Psoas muscle (tissue), 8 donors: Measurements from ENCODE around the gene ABCD4. TPM values are rescaled to one million over a fixed set of nuclear protein-coding genes. Genes with fewer than 3 reads are reported as not detected.

Experiments used
- ATAC-seq, 4 donors: fragments of 200-7000 bp; cut with Tn5 transposase; one replicate each; pipeline ENCODE4 v1.9.1; 2020; ENCODE audit warnings: moderate library complexity in 3 of 4, mild to moderate bottlenecking in 2 of 4
- DNase-seq, 2 donors: peaks; one replicate each; pipeline ENCODE4 v3.0.0-alpha.2; 2020
- H3K27ac ChIP-seq: fragments of 200-600 bp; one replicate; pipeline ENCODE4 v1.8.0; 2022
- H3K27me3 ChIP-seq, 3 donors: fragments of 200-600 bp in 1 of 3; one replicate each; pipeline versions ENCODE4 v1.6.1 to v1.8.0; 2013 to 2022; ENCODE audit warnings: low read length in 2 of 3, mild to moderate bottlenecking in 2 of 3, moderate library complexity in 1 of 3; ENCODE audit not compliant: insufficient read depth in 3 of 3
- H3K36me3 ChIP-seq, 2 donors: fragments of 200-600 bp in 1 of 2; one replicate each; pipeline versions ENCODE4 v1.6.1 to v1.8.0; 2013 to 2022; ENCODE audit warnings: low read depth in 1 of 2, mild to moderate bottlenecking in 1 of 2, moderate library complexity in 1 of 2; ENCODE audit not compliant: insufficient read depth in 1 of 2
- H3K4me1 ChIP-seq: fragments of 200-600 bp; one replicate; pipeline ENCODE4 v1.8.0; 2022
- H3K4me3 ChIP-seq: fragments of 200-600 bp; one replicate; pipeline ENCODE4 v1.8.0; 2022; ENCODE audit warnings: mild to moderate bottlenecking
- H3K9me3 ChIP-seq: fragments of 200-600 bp; one replicate; pipeline ENCODE4 v1.8.0; 2022
- WGBS, 3 donors: extraction: QIAGEN DNeasy Blood & Tissue Kit; methylation state at CpG; one replicate each; pipeline versions ENCODE4 v1.1.6 to v1.1.7; 2013; 5-methylcytosine and 5-hydroxymethylcytosine counted together
- intact Hi-C, 2 donors: fragments of 100-400 bp; cut with DNase I; formaldehyde crosslinking; loops; one replicate each; pipeline versions ENCODE4 v1.11.0 to v1.14.2; 2022
- polyA plus RNA-seq, 3 donors: library from polyadenylated mRNA; stranded (reverse); fragments of 200-250 nt; gene quantifications; one replicate each; pipeline ENCODE4 v1.2.3, GENCODE V29; 2013
- total RNA-seq, 4 donors: library from RNA; stranded (reverse); fragmentation: NEBNext Ultra II Directional in 2 of 4; extraction: Animal tissue kit (Norgen Biotek cat#: 25700) in 2 of 4; gene quantifications; one replicate each; pipeline versions ENCODE4 v1.2.1 to v1.2.4, GENCODE V29; 2021 to 2023
- TF ChIP-seq, protein P1 (sequence below): fragments of 200-600 bp; IDR thresholded peaks from one replicate; pipeline ENCODE4 v1.8.0; 2022; ENCODE audit warnings: antibody characterized with exemption
- donor health status: healthy with polysubstance abuse.
- donor health status: DM: no; HTN: no; CAD: no; lungs with moderate emphysema.
- donor health status: Bipolar disorder and iron deficiency.
- donor health status: healthy.
- donor health status: DM: yes; HTN: yes; CAD: no.
- donor health status: DM: no; HTN: no; CAD: no.
- donor health status: DM: no; HTN: no; CAD: no.
- donor health status: DM: yes; HTN: yes; CAD: no.

The ABCD4 gene
- total and polyA plus RNA-seq, 7 donors = 11.4 to 26.2 (median 15.3) TPM

- ATAC-seq = no peak
- intact Hi-C loops = no loop called here
These were observed 12.3 kb downstream of the ABCD4 start for GRCh38 chr14:74290415-74290814.

DNA sequence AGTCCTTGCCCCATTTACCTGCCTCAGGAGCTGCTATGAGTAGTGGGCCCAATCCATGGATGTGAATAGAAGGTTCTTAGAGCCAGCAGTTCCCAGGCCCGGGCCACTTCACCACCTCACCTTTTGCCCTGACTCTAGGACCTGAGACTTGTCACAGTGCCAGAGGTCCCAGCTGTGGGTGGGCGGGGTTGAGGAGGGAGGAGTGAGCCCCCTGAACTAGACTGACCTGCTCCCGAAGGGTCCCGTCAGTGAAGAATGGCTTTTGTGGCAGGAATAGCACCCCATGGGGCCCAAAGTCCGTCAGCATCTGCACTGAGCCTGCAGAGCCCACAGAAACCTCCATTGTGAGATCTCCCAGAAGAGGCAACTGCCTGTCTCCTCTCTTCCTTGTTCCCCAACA is 12.9 kb downstream of the ABCD4 start:
- Histone ChIP-seq H3K36me3 (peaks cover 0 to 96% of the 10 kb centered on the region in 2 donors), H3K9me3 (no peaks in the 10 kb centered on the region), H3K27me3 (no peaks in the 10 kb centered on the region), H3K27ac (no peak overlapping the region), H3K4me1 (peaks cover 5% of the 10 kb centered on the region), H3K4me3 (no peak overlapping the region)
- intact Hi-C loops = no loop called here
- TF ChIP-seq, protein P1, sequence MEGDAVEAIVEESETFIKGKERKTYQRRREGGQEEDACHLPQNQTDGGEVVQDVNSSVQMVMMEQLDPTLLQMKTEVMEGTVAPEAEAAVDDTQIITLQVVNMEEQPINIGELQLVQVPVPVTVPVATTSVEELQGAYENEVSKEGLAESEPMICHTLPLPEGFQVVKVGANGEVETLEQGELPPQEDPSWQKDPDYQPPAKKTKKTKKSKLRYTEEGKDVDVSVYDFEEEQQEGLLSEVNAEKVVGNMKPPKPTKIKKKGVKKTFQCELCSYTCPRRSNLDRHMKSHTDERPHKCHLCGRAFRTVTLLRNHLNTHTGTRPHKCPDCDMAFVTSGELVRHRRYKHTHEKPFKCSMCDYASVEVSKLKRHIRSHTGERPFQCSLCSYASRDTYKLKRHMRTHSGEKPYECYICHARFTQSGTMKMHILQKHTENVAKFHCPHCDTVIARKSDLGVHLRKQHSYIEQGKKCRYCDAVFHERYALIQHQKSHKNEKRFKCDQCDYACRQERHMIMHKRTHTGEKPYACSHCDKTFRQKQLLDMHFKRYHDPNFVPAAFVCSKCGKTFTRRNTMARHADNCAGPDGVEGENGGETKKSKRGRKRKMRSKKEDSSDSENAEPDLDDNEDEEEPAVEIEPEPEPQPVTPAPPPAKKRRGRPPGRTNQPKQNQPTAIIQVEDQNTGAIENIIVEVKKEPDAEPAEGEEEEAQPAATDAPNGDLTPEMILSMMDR = no peak
- DNase-seq (no peak), ATAC-seq (no peak)
- WGBS, 3 donors = 65 to 84% (median 71%) methylated on average over 5 of the region's 5 CpGs

More at GRCh38 chr14:74290415-74290814, 12.3 kb downstream of the ABCD4 start:
- Histone ChIP-seq H3K4me3 (no peak overlapping the region), H3K9me3 (no peaks in the 10 kb centered on the region), H3K27ac (no peak overlapping the region), H3K27me3 (no peaks in the 10 kb centered on the region), H3K4me1 (peaks cover 5% of the 10 kb centered on the region), H3K36me3 (peaks cover 0 to 96% of the 10 kb centered on the region in 2 donors)
- 78 to 85% (median 80%) methylated on average over 6 to 7 of the region's 7 CpGs for WGBS, 3 donors
- DNase-seq = no peak
- TF ChIP-seq, protein P1 = peak; percentile 32

- intact Hi-C loops = no loop called here
- no peak overlapping the region for H3K27ac ChIP-seq
- DNase-seq = no peak
- WGBS, 3 donors = 80 to 84% (median 80%) methylated on average over 7 of the region's 7 CpGs
- peaks cover 0 to 96% of the 10 kb centered on the region in 2 donors for H3K36me3 ChIP-seq
- no peaks in the 10 kb centered on the region for H3K27me3 ChIP-seq
- no peak overlapping the region for H3K4me3 ChIP-seq
- no peaks in the 10 kb centered on the region for H3K9me3 ChIP-seq
- H3K4me1 ChIP-seq = peaks cover 4% of the 10 kb centered on the region
- ATAC-seq = no peak
- TF ChIP-seq, protein P1 = no peak
These were observed 16.0 kb downstream of the ABCD4 start for GRCh38 chr14:74286736-74287135.

GRCh38 chr14:74281069-74281468 is 21.7 kb downstream of the ABCD4 start:
- WGBS, 3 donors = 82 to 98% (median 95%) methylated on average over 2 of the region's 2 CpGs
- no peak for DNase-seq

More at GRCh38 chr14:74281069-74281468, 21.7 kb downstream of the ABCD4 start:
- ATAC-seq = no peak
- Histone ChIP-seq H3K27ac (no peak overlapping the region), H3K27me3 (no peaks in the 10 kb centered on the region), H3K9me3 (no peaks in the 10 kb centered on the region), H3K4me3 (no peak overlapping the region), H3K4me1 (no peaks in the 10 kb centered on the region), H3K36me3 (peaks cover 0 to 41% of the 10 kb centered on the region in 2 donors)
- TF ChIP-seq, protein P1 = no peak
- intact Hi-C loops = no loop called here
